Measurements from ENCODE around the gene PLCH1. TPM values are rescaled to one million over a fixed set of nuclear protein-coding genes. Genes with fewer than 3 reads are reported as not detected.

PLCH1 gene
- total and polyA plus RNA-seq, 2 of the 8 experiments (the other 6 are each of a cell fraction or from before 2014, with no cell fraction given): 5.8 to 17.2 TPM

DNA sequence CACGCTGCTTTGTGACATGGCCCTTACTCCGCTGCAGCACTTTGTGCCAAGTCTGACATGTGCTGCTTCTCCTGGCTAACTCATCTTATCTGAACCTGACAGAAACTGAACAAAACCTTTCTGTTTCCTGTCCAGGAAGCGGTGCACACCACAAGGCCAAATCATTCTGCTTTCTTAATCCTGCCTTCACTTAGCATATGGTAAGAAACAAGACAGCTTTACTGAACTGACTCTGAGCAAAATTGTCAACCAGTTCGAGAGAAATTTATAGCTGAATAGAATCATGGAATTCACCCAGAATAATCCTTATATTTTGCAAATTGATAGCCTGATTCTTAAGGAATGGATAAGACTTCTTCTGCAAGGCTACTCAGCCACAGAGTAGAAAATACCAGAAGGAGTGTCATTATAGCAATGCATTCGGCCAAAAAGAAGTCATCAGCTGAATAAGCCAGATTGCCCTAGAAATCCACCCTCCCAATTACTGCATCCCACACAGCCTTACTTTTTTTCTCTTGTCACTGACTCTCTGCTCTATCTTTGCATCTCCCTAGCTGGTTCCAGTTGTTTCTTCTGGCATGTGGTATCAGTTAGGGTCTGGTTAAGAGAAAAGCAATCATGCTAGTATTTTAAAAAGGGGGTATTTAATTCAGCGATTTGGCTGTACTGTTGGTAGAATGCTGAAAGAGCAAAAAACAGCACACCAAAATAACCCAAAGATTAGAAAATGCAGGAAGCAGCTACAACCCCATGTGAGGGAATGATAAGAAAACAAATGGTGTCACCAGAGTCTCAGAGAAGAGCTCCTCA lies 409.8 kb downstream of the PLCH1 start:
- Histone ChIP-seq H2BK5ac (ENCODE audit: low read depth, low read length) (no peak overlapping the region), H2AFZ (ENCODE audit: low read length) (no peak overlapping the region), H2AK5ac (ENCODE audit: low read depth, low read length) (no peak overlapping the region), H3K79me2 (ENCODE audit: control insufficient read depth in 1 of 2, insufficient read depth in 2 of 2, low read length in 2 of 2) (no peaks in the 10 kb centered on the region), H3K18ac (ENCODE audit: extremely low read depth, low read length) (no peak overlapping the region), H2BK120ac (replicated peaks; ENCODE audit: low read depth, low read length) (no peak overlapping the region), H3K56ac (replicated peaks; ENCODE audit: insufficient read length, low read depth, low read length) (no peak overlapping the region), H3K23me2 (ENCODE audit: low read depth, low read length) (no peaks in the 10 kb centered on the region), H3K79me1 (ENCODE audit: low read depth, low read length) (no peaks in the 10 kb centered on the region), H3K4ac (replicated peaks; ENCODE audit: insufficient read length, low read depth, low read length) (no peak overlapping the region), H2BK15ac (ENCODE audit: low read length) (0 out of 2 replicates have a peak overlapping the region, but pooled peaks have one; percentile 35), H3K4me2 (ENCODE audit: insufficient read depth in 1 of 2, low read depth in 2 of 2, low read length in 2 of 2) (no peak overlapping the region), H4K8ac (ENCODE audit: extremely low read depth, insufficient read depth, low read length) (no peak overlapping the region), H3K14ac (ENCODE audit: insufficient read length) (no peak overlapping the region), H4K20me1 (replicated peaks in 1 of 2; ENCODE audit: control insufficient read depth in 1 of 2, insufficient read depth in 2 of 2, low read length in 2 of 2) (no peaks in the 10 kb centered on the region), H3K36me3 (ENCODE audit: control insufficient read depth in 2 of 4, insufficient read depth in 4 of 4, low read length in 3 of 4) (no peaks in the 10 kb centered on the region), H3K27ac (ENCODE audit: low read depth, low read length) (no peak overlapping the region), H3K4me1 (replicated peaks in 1 of 4; ENCODE audit: control insufficient read depth in 3 of 4, insufficient read depth in 4 of 4, low read length in 3 of 4) (no peaks in the 10 kb centered on the region), H3K9ac (replicated peaks in 1 of 4; ENCODE audit: extremely low read depth in 1 of 4, low read depth in 3 of 4, low read length in 3 of 4) (no peak overlapping the region), H3K23ac (ENCODE audit: insufficient read length) (no peak overlapping the region), H3K9me3 (ENCODE audit: insufficient read depth in 2 of 2, low read depth in 1 of 2, low read length in 1 of 2) (no peaks in the 10 kb centered on the region), H2BK20ac (ENCODE audit: low read length) (no peak overlapping the region), H2BK12ac (ENCODE audit: low read depth, low read length) (no peak overlapping the region), H3K27me3 (replicated peaks in 1 of 4; ENCODE audit: control insufficient read depth in 3 of 4, extremely low read depth in 1 of 4, insufficient read depth in 3 of 4, low read length in 3 of 4) (no peaks in the 10 kb centered on the region), H3K4me3 (ENCODE audit: extremely low read depth in 1 of 4, insufficient read depth in 2 of 4, low read depth in 3 of 4, low read length in 4 of 4) (no peak overlapping the region), H4K5ac (ENCODE audit: insufficient read length, low read depth, low read length) (no peak overlapping the region), H4K91ac (replicated peaks; ENCODE audit: insufficient read length, low read length) (no peak overlapping the region)
- 90% methylated on average over 6 of the region's 6 CpGs; no CpG with 5 or more reads in 1 of the 2 experiments for WGBS, 2 experiments (ENCODE audit: extremely low coverage in 1 of 2, insufficient coverage in 1 of 2, insufficient read length in 1 of 2, insufficient replicate concordance in 2 of 2, low coverage in 1 of 2, low lambda C conversion rate in 2 of 2, missing lambda C conversion rate in 1 of 2)
- CTCF ChIA-PET (ENCODE audit: partially characterized antibody): interaction anchor here (1.2 to 1.6 kb wide), 3 partner anchors 8 to 17 kb away, joined by 3 to 7 read pairs (median 6); no protein-coding TSS in a partner anchor
- POLR2A ChIA-PET (ENCODE audit: partially characterized antibody): no interaction called here
- DNase-seq (ENCODE audit: low read depth in 1 of 2, low spot score in 2 of 2) (no peak), FAIRE-seq (no peak)
- no peak for TF ChIP-seq KDM5A (IDR thresholded peaks at IDR 0.05; ENCODE audit: low read length)
- TF ChIP-seq PHF8 (conservative IDR thresholded peaks at IDR 0.05; ENCODE audit: low read depth, low read length): no peak
- no peak for TF ChIP-seq CTBP2 (IDR thresholded peaks at IDR 0.05; ENCODE audit: borderline replicate concordance, insufficient read depth, insufficient read length, low read length)
- TF ChIP-seq CBX5 (IDR thresholded peaks at IDR 0.05; ENCODE audit: low read depth, low read length): no peak
- no peak for TF ChIP-seq JUND (IDR thresholded peaks at IDR 0.05; ENCODE audit: low read length)
- TF ChIP-seq RAD21 (IDR thresholded peaks at IDR 0.05 in 1 of 2, conservative IDR thresholded peaks at IDR 0.05 in 1 of 2; ENCODE audit: low read depth in 2 of 2, low read length in 2 of 2): no peak
- TF ChIP-seq CREB1 (IDR thresholded peaks at IDR 0.05): no peak
- no peak for TF ChIP-seq JUN (IDR thresholded peaks at IDR 0.05; ENCODE audit: low read depth, low read length)

Data from H1 (cell line).